ENCODE data around the gene GALNT13. TPM values are rescaled to one million over a fixed set of nuclear protein-coding genes. Genes with fewer than 3 reads are reported as not detected.

GALNT13 gene
- total RNA-seq, 1 donor = 1.7 TPM

DNA sequence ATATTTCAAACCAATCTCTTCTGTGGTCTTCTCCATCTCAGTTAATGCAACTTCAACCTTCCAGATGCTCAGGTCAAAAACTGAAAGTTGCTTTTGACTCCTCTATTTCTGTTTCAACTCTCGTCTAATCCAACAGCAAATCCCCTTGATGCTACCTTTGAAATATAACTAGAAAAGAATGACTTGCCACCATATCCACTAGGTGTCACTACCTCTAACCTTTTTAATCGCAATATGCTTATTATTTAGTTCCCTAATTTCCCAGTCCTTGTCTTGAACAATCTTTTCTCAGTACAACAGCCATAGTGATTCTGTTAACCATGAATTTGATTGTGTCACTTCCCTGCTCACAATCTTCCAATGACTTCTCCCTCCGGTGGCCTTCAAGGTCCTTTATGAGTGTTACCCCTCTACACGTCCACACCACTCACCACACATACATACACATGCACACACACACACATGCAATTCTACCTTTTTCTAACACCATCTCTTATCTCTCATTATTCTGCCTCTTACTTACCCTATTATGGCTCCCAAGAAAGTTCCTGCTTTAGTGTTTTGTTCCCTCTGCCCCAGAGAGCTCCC lies 581.3 kb downstream of the GALNT13 start:
- no peak overlapping the region for H3K4me3 ChIP-seq (ENCODE audit: low read depth, low read length)
- TF ChIP-seq, protein P1, sequence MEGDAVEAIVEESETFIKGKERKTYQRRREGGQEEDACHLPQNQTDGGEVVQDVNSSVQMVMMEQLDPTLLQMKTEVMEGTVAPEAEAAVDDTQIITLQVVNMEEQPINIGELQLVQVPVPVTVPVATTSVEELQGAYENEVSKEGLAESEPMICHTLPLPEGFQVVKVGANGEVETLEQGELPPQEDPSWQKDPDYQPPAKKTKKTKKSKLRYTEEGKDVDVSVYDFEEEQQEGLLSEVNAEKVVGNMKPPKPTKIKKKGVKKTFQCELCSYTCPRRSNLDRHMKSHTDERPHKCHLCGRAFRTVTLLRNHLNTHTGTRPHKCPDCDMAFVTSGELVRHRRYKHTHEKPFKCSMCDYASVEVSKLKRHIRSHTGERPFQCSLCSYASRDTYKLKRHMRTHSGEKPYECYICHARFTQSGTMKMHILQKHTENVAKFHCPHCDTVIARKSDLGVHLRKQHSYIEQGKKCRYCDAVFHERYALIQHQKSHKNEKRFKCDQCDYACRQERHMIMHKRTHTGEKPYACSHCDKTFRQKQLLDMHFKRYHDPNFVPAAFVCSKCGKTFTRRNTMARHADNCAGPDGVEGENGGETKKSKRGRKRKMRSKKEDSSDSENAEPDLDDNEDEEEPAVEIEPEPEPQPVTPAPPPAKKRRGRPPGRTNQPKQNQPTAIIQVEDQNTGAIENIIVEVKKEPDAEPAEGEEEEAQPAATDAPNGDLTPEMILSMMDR (IDR thresholded peaks at IDR 0.05; ENCODE audit: insufficient read depth, low read depth, low read length) = peak; percentile 19
- no peak for DNase-seq (ENCODE audit: low read depth)

DNA sequence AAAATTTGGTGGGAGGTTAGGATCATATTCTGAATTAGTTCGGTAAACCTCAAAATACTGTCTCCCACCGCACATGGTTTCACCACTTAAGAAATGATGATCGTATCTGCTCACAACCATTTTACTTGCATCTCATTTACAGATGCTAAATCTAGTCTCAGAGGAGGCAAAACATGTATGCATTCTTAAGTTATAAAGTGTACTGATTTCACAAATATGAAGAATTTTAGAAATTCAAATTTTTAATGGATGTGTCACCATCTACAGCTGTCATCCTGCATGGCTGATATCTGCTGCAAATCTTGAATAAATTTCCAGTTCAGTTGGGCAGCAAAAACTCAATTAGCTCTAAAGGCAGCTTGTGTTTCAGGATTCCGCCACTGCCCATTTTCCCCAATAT lies 583.4 kb downstream of the GALNT13 start:
- peak overlapping the region; percentile 45 for H3K4me3 ChIP-seq (ENCODE audit: low read depth, low read length)
- TF ChIP-seq, protein P1 (IDR thresholded peaks at IDR 0.05; ENCODE audit: insufficient read depth, low read depth, low read length) = no peak
- no peak for DNase-seq (ENCODE audit: low read depth)

DNA sequence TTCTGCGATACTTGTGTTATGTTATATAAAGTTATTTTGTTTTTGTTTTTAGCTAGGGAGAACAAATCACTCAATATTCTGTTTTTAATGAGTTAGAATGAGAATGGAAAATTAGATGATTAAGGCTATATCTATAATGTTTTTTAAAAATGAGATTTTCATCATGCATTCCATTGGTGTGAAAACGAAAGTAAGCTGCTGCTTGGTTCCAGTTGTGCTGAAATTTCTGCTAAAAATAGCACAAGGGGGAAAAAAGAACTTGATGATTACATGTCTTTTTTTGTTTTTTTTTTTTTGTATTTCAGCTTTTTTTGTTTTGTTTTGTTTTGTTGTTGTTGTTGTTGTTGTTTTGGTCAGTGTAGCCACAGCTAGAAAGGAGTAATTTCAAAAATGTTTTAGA lies 584.1 kb downstream of the GALNT13 start:
- peak; percentile 11 for DNase-seq (ENCODE audit: low read depth)
- H3K4me3 ChIP-seq (ENCODE audit: low read depth, low read length) = peak overlapping the region; percentile 45
- TF ChIP-seq, protein P1 (IDR thresholded peaks at IDR 0.05; ENCODE audit: insufficient read depth, low read depth, low read length) = no peak

DNA sequence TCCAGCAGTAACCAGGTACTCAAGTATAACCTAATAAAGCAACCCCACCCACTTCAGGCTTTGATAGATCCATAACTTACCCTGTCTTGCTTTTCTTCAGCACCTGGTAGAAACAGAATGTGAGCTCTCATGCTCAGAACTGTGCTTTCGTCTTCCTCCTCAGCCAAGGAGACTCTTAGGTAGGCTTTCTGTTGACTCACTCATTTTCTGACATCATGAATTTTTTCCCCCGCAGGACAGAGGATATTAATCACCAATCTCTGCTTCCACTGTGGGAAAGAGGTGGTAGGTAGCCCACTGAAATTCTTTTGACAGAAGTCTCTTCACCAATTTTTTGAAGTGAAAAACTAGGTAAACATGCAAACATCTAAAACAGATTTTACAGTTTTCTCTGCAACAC lies 585.6 kb downstream of the GALNT13 start:
- TF ChIP-seq, protein P1 (IDR thresholded peaks at IDR 0.05; ENCODE audit: insufficient read depth, low read depth, low read length) = no peak
- H3K4me3 ChIP-seq (ENCODE audit: low read depth, low read length) = no peak overlapping the region
- DNase-seq (ENCODE audit: low read depth) = no peak

DNA sequence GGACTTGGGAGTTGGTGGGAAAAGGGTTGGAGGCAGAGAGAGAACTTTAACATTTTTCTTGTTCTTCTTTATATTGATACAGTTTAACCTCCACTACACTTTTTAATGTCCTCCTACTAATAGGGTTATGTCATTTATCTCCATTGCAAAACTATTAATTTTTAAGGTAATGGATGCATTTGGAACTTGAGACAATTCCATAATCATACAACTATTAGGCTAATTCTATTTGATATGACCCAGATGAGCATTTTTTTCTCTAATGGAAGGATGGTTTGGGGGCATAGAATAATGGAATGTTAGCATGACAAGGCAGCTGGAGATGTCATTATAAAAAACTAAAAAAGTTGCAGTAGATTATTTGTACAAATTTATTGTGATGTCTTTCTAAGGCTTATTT lies 587.6 kb downstream of the GALNT13 start:
- TF ChIP-seq, protein P1 (IDR thresholded peaks at IDR 0.05; ENCODE audit: insufficient read depth, low read depth, low read length) = no peak
- no peak overlapping the region for H3K4me3 ChIP-seq (ENCODE audit: low read depth, low read length)
- DNase-seq (ENCODE audit: low read depth) = no peak

DNA sequence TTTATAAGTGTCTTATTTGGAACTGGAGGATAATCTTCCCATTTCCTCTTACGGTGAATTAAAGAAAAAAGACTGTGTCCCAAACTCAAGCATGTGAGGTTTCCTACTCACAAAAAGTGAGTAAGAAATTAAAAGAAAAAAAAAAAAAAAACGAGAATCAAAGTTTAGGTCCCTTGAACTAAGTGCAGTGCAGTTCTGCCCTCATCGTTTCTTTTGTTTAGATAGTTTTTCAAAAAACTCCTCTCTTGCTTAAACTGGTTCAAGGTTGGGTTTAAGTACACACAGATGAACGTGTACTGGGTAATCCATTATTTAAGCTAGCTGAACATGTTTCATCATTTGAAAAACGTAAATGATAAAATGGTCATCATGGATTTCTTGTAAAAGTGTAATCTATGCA lies 590.9 kb downstream of the GALNT13 start:
- no peak overlapping the region for H3K4me3 ChIP-seq (ENCODE audit: low read depth, low read length)
- DNase-seq (ENCODE audit: low read depth) = no peak
- TF ChIP-seq, protein P1 (IDR thresholded peaks at IDR 0.05; ENCODE audit: insufficient read depth, low read depth, low read length) = no peak

DNA sequence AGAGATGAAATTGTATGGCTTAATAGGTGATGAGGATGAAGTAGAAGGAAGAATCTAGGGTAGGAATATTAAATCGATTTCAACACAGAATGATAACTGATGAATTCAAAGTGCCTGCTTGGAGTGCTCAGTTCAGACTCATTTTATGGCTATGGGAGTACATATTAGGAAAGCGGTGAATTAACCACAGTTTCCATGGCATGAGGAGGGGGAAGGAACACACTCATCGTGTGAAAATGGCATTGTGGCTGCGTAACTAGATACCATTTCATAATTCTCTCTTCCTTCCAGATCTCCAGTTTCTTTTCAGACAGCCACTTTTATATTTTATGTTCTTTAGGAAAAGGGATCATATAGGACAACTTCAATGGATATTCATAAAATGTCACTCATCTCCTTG lies 594.5 kb downstream of the GALNT13 start:
- TF ChIP-seq, protein P1 (IDR thresholded peaks at IDR 0.05; ENCODE audit: insufficient read depth, low read depth, low read length) = no peak
- H3K4me3 ChIP-seq (ENCODE audit: low read depth, low read length) = no peak overlapping the region
- no peak for DNase-seq (ENCODE audit: low read depth)
